ENCODE data around the gene ASCC3. TPM values are rescaled to one million over a fixed set of nuclear protein-coding genes. Genes with fewer than 3 reads are reported as not detected.

The ASCC3 gene
- total and polyA plus RNA-seq, 2 experiments from 2014 or later: 92.9 to 129 TPM

DNA sequence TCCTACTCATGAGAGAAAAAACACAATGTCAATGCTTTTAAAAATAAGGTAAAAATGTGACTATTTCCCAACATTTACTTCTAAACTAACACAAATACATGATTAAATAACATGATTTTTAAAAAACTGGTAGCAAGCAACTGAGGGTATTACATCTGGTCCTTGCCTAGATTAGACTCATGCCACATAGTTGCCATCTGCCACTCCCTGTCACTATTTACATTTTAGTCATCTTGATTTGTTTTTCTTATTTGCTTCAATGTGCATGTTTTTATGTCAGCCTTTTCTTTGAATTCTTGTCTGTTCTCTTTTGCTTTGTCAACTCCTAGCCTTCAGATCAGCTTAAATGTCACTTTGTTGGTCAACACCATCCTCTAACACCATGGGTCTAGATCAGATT, 209.4 kb downstream of the ASCC3 start:
- no peaks in the 10 kb centered on the region for H4K20me1 ChIP-seq (replicated peaks; ENCODE audit: insufficient read depth)
- H3K4me3 ChIP-seq: no peak overlapping the region
- no peak overlapping the region for H3K4me2 ChIP-seq
- Mint-ChIP-seq H3K36me3 (ENCODE audit: low read depth) (peaks cover 4% of the 10 kb centered on the region; the same call in 1 of the 3 replicates), H3K9me3 (no peaks in the 10 kb centered on the region), H3K27ac (no peak overlapping the region), H3K4me1 (peaks cover 21% of the 10 kb centered on the region), H3K4me3 (no peak overlapping the region), H3K27me3 (ENCODE audit: insufficient read depth, low read depth, poor library complexity) (no peaks in the 10 kb centered on the region)
- H3K9me2 ChIP-seq (ENCODE audit: insufficient read depth): no peaks in the 10 kb centered on the region
- H3K4me1 ChIP-seq (ENCODE audit: insufficient read depth): peaks cover 18% of the 10 kb centered on the region
- H3K79me2 ChIP-seq (replicated peaks; ENCODE audit: insufficient read depth): no peaks in the 10 kb centered on the region
- no peaks in the 10 kb centered on the region for H3K27me3 ChIP-seq (ENCODE audit: insufficient read depth)
- TF ChIP-seq NANOG (IDR thresholded peaks at IDR 0.05; ENCODE audit: borderline replicate concordance): no peak
- no peak for TF ChIP-seq EZH2 (IDR thresholded peaks at IDR 0.05; ENCODE audit: low read depth, unreplicated experiment)
- no peak for TF ChIP-seq ZNF114 (CRISPR knock-in tag; IDR thresholded peaks at IDR 0.05)
- no peak for TF ChIP-seq CREB1 (CRISPR knock-in tag; IDR thresholded peaks at IDR 0.05; ENCODE audit: low read depth)
- TF ChIP-seq POLR2AphosphoS5 (IDR thresholded peaks at IDR 0.05; ENCODE audit: low read depth): no peak
- TF ChIP-seq ZNF462 (CRISPR knock-in tag; IDR thresholded peaks at IDR 0.05): no peak
- no peaks in the 10 kb centered on the region for H3K36me3 ChIP-seq (ENCODE audit: insufficient read depth)
- no peak for DNase-seq (ENCODE audit: low spot score)
- no peak overlapping the region for H3K27ac ChIP-seq (ENCODE audit: low read depth)
- ATAC-seq: no peak
- no peak overlapping the region for H2AFZ ChIP-seq
- no peaks in the 10 kb centered on the region for H3F3A ChIP-seq (replicated peaks; ENCODE audit: low read depth)

GRCh38 chr6:100670056-100670455, 211.1 kb downstream of the ASCC3 start:
- Histone ChIP-seq H3K27me3 (ENCODE audit: insufficient read depth) (no peaks in the 10 kb centered on the region), H3K36me3 (ENCODE audit: insufficient read depth) (no peaks in the 10 kb centered on the region), H4K20me1 (replicated peaks; ENCODE audit: insufficient read depth) (no peaks in the 10 kb centered on the region), H3K4me2 (no peak overlapping the region), H3K27ac (ENCODE audit: low read depth) (no peak overlapping the region), H3K4me1 (ENCODE audit: insufficient read depth) (peaks cover 13% of the 10 kb centered on the region), H3K4me3 (no peak overlapping the region), H2AFZ (no peak overlapping the region), H3K9me2 (ENCODE audit: insufficient read depth) (no peaks in the 10 kb centered on the region), H3K79me2 (replicated peaks; ENCODE audit: insufficient read depth) (no peaks in the 10 kb centered on the region), H3F3A (replicated peaks; ENCODE audit: low read depth) (no peaks in the 10 kb centered on the region)
- no peak for ATAC-seq
- Mint-ChIP-seq H3K4me1 (peaks cover 17% of the 10 kb centered on the region), H3K36me3 (ENCODE audit: low read depth) (peaks cover 4% of the 10 kb centered on the region; the same call in 1 of the 3 replicates), H3K27me3 (ENCODE audit: insufficient read depth, low read depth, poor library complexity) (no peaks in the 10 kb centered on the region), H3K4me3 (no peak overlapping the region), H3K9me3 (no peaks in the 10 kb centered on the region), H3K27ac (no peak overlapping the region)
- DNase-seq (ENCODE audit: low spot score): no peak
- no peak for TF ChIP-seq POLR2AphosphoS5 (IDR thresholded peaks at IDR 0.05; ENCODE audit: low read depth)
- no peak for TF ChIP-seq ZNF462 (CRISPR knock-in tag; IDR thresholded peaks at IDR 0.05)
- TF ChIP-seq STAT1 (IDR thresholded peaks at IDR 0.05; ENCODE audit: unreplicated experiment): no peak

Measured in GM23338 (cell line).